OCI-LY3 (cell line): ENCODE results near the gene CHRM3.

Source experiments
- H2AFZ ChIP-seq: fragments of 200-600, 300-600 bp; shearing (Covaris generic); 2 replicates; pipeline ENCODE4 v1.6.0; 2014; ENCODE audit warnings: antibody characterized with exemption, low read depth, low read length
- H3K27ac ChIP-seq: fragments of 200-600, 300-600 bp; sonication (generic); 2 replicates; pipeline ENCODE4 v1.5.1; 2014; ENCODE audit warnings: mild to moderate bottlenecking, low read length, moderate library complexity, mixed read lengths
- H3K27me3 ChIP-seq: fragments of 200-600, 300-600 bp; sonication (generic); 2 replicates; pipeline ENCODE4 v1.6.1; 2014; ENCODE audit warnings: low read depth, low read length, mixed read lengths
- H3K36me3 ChIP-seq: fragments of 200-600, 300-600 bp; sonication (generic); replicated peaks from 2 replicates; pipeline ENCODE3; 2014; ENCODE audit warnings: low read depth, low read length, mixed read lengths
- H3K4me1 ChIP-seq: fragments of 300-600, 200-600 bp; sonication (generic); 2 replicates; pipeline ENCODE4 v1.6.1; 2014; ENCODE audit warnings: low read length, mixed read lengths
- H3K4me2 ChIP-seq: fragments of 200-600, 300-600 bp; sonication (generic); 2 replicates; pipeline ENCODE4 v1.6.1; 2014; ENCODE audit warnings: low read length, mixed read lengths
- H3K4me3 ChIP-seq: fragments of 300-600, 200-600 bp; sonication (generic); 2 replicates; pipeline ENCODE4 v1.5.1; 2014; ENCODE audit warnings: antibody characterized with exemption, mild to moderate bottlenecking, low read length, moderate library complexity
- H3K79me2 ChIP-seq: fragments of 300-600, 200-600 bp; shearing (Covaris generic); 2 replicates; pipeline ENCODE4 v1.6.1; 2014; ENCODE audit warnings: mild to moderate bottlenecking, low read length, mixed read lengths
- H3K9ac ChIP-seq: fragments of 300-600, 200-600 bp; shearing (Covaris generic); 2 replicates; pipeline ENCODE4 v1.6.0; 2014; ENCODE audit warnings: mild to moderate bottlenecking, low read length, moderate library complexity
- H3K9me3 ChIP-seq: fragments of 200-600, 300-600 bp; shearing (Covaris generic); 2 replicates; pipeline ENCODE4 v1.6.1; 2014; ENCODE audit warnings: low read length, mixed read lengths; ENCODE audit not compliant: insufficient read depth
- H4K20me1 ChIP-seq: fragments of 200-600, 300-600 bp; sonication (generic); 2 replicates; pipeline ENCODE4 v1.6.1; 2016; ENCODE audit warnings: low read length, mixed read lengths; ENCODE audit not compliant: insufficient read depth
- CTCF ChIP-seq: fragments of 200-600, 300-600 bp; sonication (generic); IDR thresholded peaks from 2 replicates; pipeline ENCODE4 v1.5.1; 2014; ENCODE audit warnings: antibody characterized with exemption, low read length, low read depth
- EZH2phosphoT487 ChIP-seq: fragments of 200-600 bp; shearing (Covaris generic); IDR thresholded peaks from 2 replicates; pipeline ENCODE4 v1.6.1; 2018; ENCODE audit warnings: antibody characterized with exemption, mixed run types, low read depth

Gene CHRM3

GRCh38 chr1:239382666-239383065 lies 3.7 kb upstream of the CHRM3 start:
- Histone ChIP-seq H3K4me2 (peak overlapping the region; percentile 21), H3K79me2 (no peaks in the 10 kb centered on the region), H3K27ac (no peak overlapping the region), H3K9me3 (no peaks in the 10 kb centered on the region; the same call in 1 of the 2 replicates), H3K36me3 (no peaks in the 10 kb centered on the region), H2AFZ (peak overlapping the region; percentile 67), H3K9ac (no peak overlapping the region), H4K20me1 (no peaks in the 10 kb centered on the region), H3K4me3 (no peak overlapping the region), H3K27me3 (no peaks in the 10 kb centered on the region), H3K4me1 (peaks cover 20% of the 10 kb centered on the region)
- TF ChIP-seq EZH2phosphoT487, result no peak
- no peak for TF ChIP-seq CTCF

GRCh38 chr1:239383714-239384113 lies 2.7 kb upstream of the CHRM3 start:
- Histone ChIP-seq H3K4me1 (peaks cover 20% of the 10 kb centered on the region), H3K27ac (no peak overlapping the region), H2AFZ (no peak overlapping the region), H3K36me3 (no peaks in the 10 kb centered on the region), H3K79me2 (no peaks in the 10 kb centered on the region), H4K20me1 (no peaks in the 10 kb centered on the region), H3K4me3 (no peak overlapping the region), H3K9ac (no peak overlapping the region), H3K27me3 (no peaks in the 10 kb centered on the region), H3K9me3 (no peaks in the 10 kb centered on the region; the same call in 1 of the 2 replicates), H3K4me2 (no peak overlapping the region)
- TF ChIP-seq EZH2phosphoT487 (no peak), CTCF (no peak)

GRCh38 chr1:239387304-239388158 lies 1.2 kb downstream of the CHRM3 start:
- Histone ChIP-seq H4K20me1 (no peaks in the 10 kb centered on the region), H3K9me3 (no peaks in the 10 kb centered on the region; the same call in 1 of the 2 replicates), H3K4me2 (no peak overlapping the region), H3K27ac (no peak overlapping the region), H3K4me3 (no peak overlapping the region), H3K36me3 (no peaks in the 10 kb centered on the region), H3K27me3 (no peaks in the 10 kb centered on the region), H3K79me2 (no peaks in the 10 kb centered on the region), H2AFZ (no peak overlapping the region), H3K9ac (no peak overlapping the region), H3K4me1 (peaks cover 3% of the 10 kb centered on the region)
- no peak for TF ChIP-seq CTCF
- no peak for TF ChIP-seq EZH2phosphoT487

- H3K4me1 ChIP-seq, result no peaks in the 10 kb centered on the region
- no peak overlapping the region for H2AFZ ChIP-seq
- H3K9me3 ChIP-seq, result no peaks in the 10 kb centered on the region; the same call in 1 of the 2 replicates
- TF ChIP-seq EZH2phosphoT487 (no peak), CTCF (no peak)
- H3K4me2 ChIP-seq, result no peak overlapping the region
- no peaks in the 10 kb centered on the region for H3K36me3 ChIP-seq
- H3K27ac ChIP-seq, result no peak overlapping the region
- no peak overlapping the region for H3K9ac ChIP-seq
- no peak overlapping the region for H3K4me3 ChIP-seq
- no peaks in the 10 kb centered on the region for H3K27me3 ChIP-seq
- H4K20me1 ChIP-seq, result no peaks in the 10 kb centered on the region
- no peaks in the 10 kb centered on the region for H3K79me2 ChIP-seq
These were observed 1.8 kb downstream of the CHRM3 start for GRCh38 chr1:239388159-239388485.
